HL-60/S4 (cell line): ENCODE measurements around the gene TNFSF4.
"Not testable (repeated sequence)": the region's sequence is repeated elsewhere in the genome, so short reads cannot be mapped to it uniquely, and the experiment has no call there.

Experiments
- in situ Hi-C: fragments of 300-500 bp; cut with MboI; formaldehyde crosslinking; loops from 2 replicates; pipeline ENCODE4 v1.14.3; 2022; ENCODE audit warnings: low sequenced_read_pairs

TNFSF4 gene

GRCh38 chr1:173206816-173207568 is at the start of gene TNFSF4:
TNFSF4 (minus strand) TSS chr1:173207331; CDS start chr1:173207176, 155 bp downstream.
- in situ Hi-C loops, result loop anchor here (5.0 to 25.0 kb wide), 3 partner anchors 382 to 745 kb away; no protein-coding TSS in a partner anchor

GRCh38 chr1:173255214-173255813 is 48.2 kb upstream of the TNFSF4 start:
- in situ Hi-C loops, result no loop called here

GRCh38 chr1:173253046-173253445 is 45.9 kb upstream of the TNFSF4 start:
- in situ Hi-C loops, result no loop called here

- in situ Hi-C loops, result no loop called here
Observed at GRCh38 chr1:173249349-173249748, 42.2 kb upstream of the TNFSF4 start.

GRCh38 chr1:173248247-173248940 is 41.3 kb upstream of the TNFSF4 start:
- in situ Hi-C loops, result no loop called here

- in situ Hi-C loops, result no loop called here
Observed at GRCh38 chr1:173245892-173246291, 38.8 kb upstream of the TNFSF4 start.

GRCh38 chr1:173243300-173243699 is 36.2 kb upstream of the TNFSF4 start:
- in situ Hi-C loops, result no loop called here

GRCh38 chr1:173241528-173242347 is 34.6 kb upstream of the TNFSF4 start:
- in situ Hi-C loops, result no loop called here

GRCh38 chr1:173240609-173241008 is 33.5 kb upstream of the TNFSF4 start:
- in situ Hi-C loops, result no loop called here

- in situ Hi-C loops, result no loop called here
Observed at GRCh38 chr1:173239058-173239457, 31.9 kb upstream of the TNFSF4 start.

- in situ Hi-C loops, result no loop called here
Observed at GRCh38 chr1:173234899-173235298, 27.8 kb upstream of the TNFSF4 start.

- in situ Hi-C loops, result not testable (repeated sequence)
Observed at GRCh38 chr1:173234434-173234833, 27.3 kb upstream of the TNFSF4 start.

GRCh38 chr1:173229031-173229430 is 21.9 kb upstream of the TNFSF4 start:
- in situ Hi-C loops, result not testable (repeated sequence)

- in situ Hi-C loops, result loop anchor here (25.0 kb wide), 1 partner anchor 763 kb away; no protein-coding TSS in a partner anchor
Observed at GRCh38 chr1:173224949-173225348, 17.8 kb upstream of the TNFSF4 start.

- in situ Hi-C loops, result loop anchor here (25.0 kb wide), 1 partner anchor 762 kb away; no protein-coding TSS in a partner anchor
Observed at GRCh38 chr1:173224280-173224892, 17.3 kb upstream of the TNFSF4 start.

- in situ Hi-C loops, result loop anchor here (25.0 kb wide), 1 partner anchor 761 kb away; no protein-coding TSS in a partner anchor
Observed at GRCh38 chr1:173223031-173223380, 15.9 kb upstream of the TNFSF4 start.

- in situ Hi-C loops, result loop anchor here (25.0 kb wide), 1 partner anchor 760 kb away; no protein-coding TSS in a partner anchor
Observed at GRCh38 chr1:173222149-173223030, 15.3 kb upstream of the TNFSF4 start.

- in situ Hi-C loops, result loop anchor here (25.0 kb wide), 1 partner anchor 758 kb away; no protein-coding TSS in a partner anchor
Observed at GRCh38 chr1:173220157-173220556, 13.0 kb upstream of the TNFSF4 start.

GRCh38 chr1:173213665-173214064 is 6.5 kb upstream of the TNFSF4 start:
- in situ Hi-C loops, result loop anchor here (25.0 kb wide), 1 partner anchor 751 kb away; no protein-coding TSS in a partner anchor
